ENCODE results near the gene COMMD10.

DNA sequence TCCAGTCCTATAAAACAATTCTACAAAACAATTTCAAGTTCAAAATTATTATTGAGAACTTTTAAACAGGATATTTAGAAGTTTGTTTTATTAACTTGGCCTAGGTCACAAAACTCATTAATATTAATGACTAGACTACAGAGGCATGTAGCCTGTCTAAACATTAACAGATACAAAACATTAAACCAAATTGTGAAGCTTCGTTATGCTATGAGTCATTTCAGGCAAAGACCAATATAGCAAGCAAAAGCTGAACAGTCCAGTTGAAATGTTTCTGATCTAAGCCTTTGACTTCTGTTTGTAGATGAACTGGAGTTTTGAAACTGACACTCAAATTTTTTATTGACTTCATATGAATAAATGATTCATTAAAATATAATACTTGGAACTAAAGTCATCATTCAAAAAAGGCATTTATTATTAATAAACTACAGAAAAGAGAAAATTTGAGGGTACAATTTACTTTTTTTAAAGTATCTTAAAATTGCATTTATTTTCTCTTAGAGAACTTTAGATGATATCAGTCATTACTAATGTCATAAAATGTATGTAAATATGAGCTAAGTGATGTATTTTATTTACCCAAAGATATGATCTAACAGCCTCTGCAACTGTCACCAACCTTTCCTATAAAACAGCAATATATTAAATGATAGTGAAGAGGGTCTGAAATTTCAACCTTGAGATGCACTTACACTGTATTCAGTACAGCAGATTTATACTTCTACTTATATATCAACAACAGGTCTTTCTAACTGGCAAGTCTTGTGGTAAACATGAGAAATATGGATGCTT is 188.8 kb downstream of the COMMD10 start:
- TF ChIP-seq CTCF (IDR thresholded peaks at IDR 0.05) (no peak), EZH2 (IDR thresholded peaks at IDR 0.05; ENCODE audit: borderline replicate concordance, insufficient read depth, low read depth, low read length, poor library complexity, severe bottlenecking) (no peak)
